Neutrophil (primary cell): ENCODE results near the gene COL1A1.

Experiments
- H3K27ac ChIP-seq: fragments of 200-600 bp; sonication (generic); 2 replicates; pipeline ENCODE4 v1.5.1; 2016; ENCODE audit warnings: mild to moderate bottlenecking, moderate library complexity
- H3K27me3 ChIP-seq: fragments of 200-600 bp; sonication (generic); 2 replicates; pipeline ENCODE4 v1.6.0; 2016; ENCODE audit warnings: mild to moderate bottlenecking
- H3K36me3 ChIP-seq: fragments of 200-600 bp; sonication (generic); 2 replicates; pipeline ENCODE4 v1.5.1; 2017
- H3K4me1 ChIP-seq, 2 experiments: fragments of 200-600 bp in 1 of 2; sonication (generic) in 1 of 2; 1 replicate in 1 of 2; 2 replicates in 1 of 2; pipeline versions ENCODE4 v1.5.1 to v1.6.1; 2013 to 2016; ENCODE audit warnings: low read depth in 1 of 2, low read length in 1 of 2, mild to moderate bottlenecking in 1 of 2, moderate library complexity in 1 of 2; ENCODE audit not compliant: control insufficient read depth in 1 of 2, insufficient read depth in 1 of 2
- H3K4me3 ChIP-seq, 2 experiments: fragments of 200-600 bp in 1 of 2; sonication (generic) in 1 of 2; 1 replicate in 1 of 2; 2 replicates in 1 of 2; pipeline ENCODE4 v1.5.1; 2013 to 2016; ENCODE audit warnings: low read depth in 1 of 2, low read length in 1 of 2, mild to moderate bottlenecking in 1 of 2, moderate library complexity in 1 of 2
- H3K9me3 ChIP-seq: fragments of 200-600 bp; sonication (generic); 2 replicates; pipeline ENCODE4 v1.5.1; 2016
- TF ChIP-seq, protein P1 (sequence below): fragments of 200-600 bp; sonication (generic); IDR thresholded peaks from 2 replicates; pipeline ENCODE4 v1.5.1; 2016; ENCODE audit warnings: antibody characterized with exemption

The COL1A1 gene

GRCh38 chr17:50153650-50154575 lies 47.5 kb downstream of the COL1A1 start:
- TF ChIP-seq, protein P1, sequence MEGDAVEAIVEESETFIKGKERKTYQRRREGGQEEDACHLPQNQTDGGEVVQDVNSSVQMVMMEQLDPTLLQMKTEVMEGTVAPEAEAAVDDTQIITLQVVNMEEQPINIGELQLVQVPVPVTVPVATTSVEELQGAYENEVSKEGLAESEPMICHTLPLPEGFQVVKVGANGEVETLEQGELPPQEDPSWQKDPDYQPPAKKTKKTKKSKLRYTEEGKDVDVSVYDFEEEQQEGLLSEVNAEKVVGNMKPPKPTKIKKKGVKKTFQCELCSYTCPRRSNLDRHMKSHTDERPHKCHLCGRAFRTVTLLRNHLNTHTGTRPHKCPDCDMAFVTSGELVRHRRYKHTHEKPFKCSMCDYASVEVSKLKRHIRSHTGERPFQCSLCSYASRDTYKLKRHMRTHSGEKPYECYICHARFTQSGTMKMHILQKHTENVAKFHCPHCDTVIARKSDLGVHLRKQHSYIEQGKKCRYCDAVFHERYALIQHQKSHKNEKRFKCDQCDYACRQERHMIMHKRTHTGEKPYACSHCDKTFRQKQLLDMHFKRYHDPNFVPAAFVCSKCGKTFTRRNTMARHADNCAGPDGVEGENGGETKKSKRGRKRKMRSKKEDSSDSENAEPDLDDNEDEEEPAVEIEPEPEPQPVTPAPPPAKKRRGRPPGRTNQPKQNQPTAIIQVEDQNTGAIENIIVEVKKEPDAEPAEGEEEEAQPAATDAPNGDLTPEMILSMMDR, result no peak
- Histone ChIP-seq H3K27ac (peak overlapping the region; percentile 99), H3K9me3 (no peaks in the 10 kb centered on the region), H3K4me3 (no peak overlapping the region), H3K27me3 (no peaks in the 10 kb centered on the region), H3K36me3 (no peaks in the 10 kb centered on the region), H3K4me1 (peaks cover 14 to 22% of the 10 kb centered on the region in 2 experiments)

GRCh38 chr17:50152736-50153135 lies 48.7 kb downstream of the COL1A1 start:
- Histone ChIP-seq H3K27me3 (no peaks in the 10 kb centered on the region), H3K9me3 (no peaks in the 10 kb centered on the region), H3K4me1 (peaks cover 21 to 32% of the 10 kb centered on the region in 2 experiments), H3K27ac (peak overlapping the region; percentile 99), H3K36me3 (no peaks in the 10 kb centered on the region), H3K4me3 (peak overlapping the region in 1 of 2 experiments; percentile 98)
- TF ChIP-seq, protein P1, result no peak

- Histone ChIP-seq H3K9me3 (no peaks in the 10 kb centered on the region), H3K4me1 (peaks cover 28 to 39% of the 10 kb centered on the region in 2 experiments), H3K4me3 (peak overlapping the region; percentile 97 to 98), H3K27me3 (no peaks in the 10 kb centered on the region), H3K27ac (peak overlapping the region; percentile 99), H3K36me3 (no peaks in the 10 kb centered on the region)
- TF ChIP-seq, protein P1, result peak; percentile 25
Observed at GRCh38 chr17:50151937-50152547, 49.4 kb downstream of the COL1A1 start.

DNA sequence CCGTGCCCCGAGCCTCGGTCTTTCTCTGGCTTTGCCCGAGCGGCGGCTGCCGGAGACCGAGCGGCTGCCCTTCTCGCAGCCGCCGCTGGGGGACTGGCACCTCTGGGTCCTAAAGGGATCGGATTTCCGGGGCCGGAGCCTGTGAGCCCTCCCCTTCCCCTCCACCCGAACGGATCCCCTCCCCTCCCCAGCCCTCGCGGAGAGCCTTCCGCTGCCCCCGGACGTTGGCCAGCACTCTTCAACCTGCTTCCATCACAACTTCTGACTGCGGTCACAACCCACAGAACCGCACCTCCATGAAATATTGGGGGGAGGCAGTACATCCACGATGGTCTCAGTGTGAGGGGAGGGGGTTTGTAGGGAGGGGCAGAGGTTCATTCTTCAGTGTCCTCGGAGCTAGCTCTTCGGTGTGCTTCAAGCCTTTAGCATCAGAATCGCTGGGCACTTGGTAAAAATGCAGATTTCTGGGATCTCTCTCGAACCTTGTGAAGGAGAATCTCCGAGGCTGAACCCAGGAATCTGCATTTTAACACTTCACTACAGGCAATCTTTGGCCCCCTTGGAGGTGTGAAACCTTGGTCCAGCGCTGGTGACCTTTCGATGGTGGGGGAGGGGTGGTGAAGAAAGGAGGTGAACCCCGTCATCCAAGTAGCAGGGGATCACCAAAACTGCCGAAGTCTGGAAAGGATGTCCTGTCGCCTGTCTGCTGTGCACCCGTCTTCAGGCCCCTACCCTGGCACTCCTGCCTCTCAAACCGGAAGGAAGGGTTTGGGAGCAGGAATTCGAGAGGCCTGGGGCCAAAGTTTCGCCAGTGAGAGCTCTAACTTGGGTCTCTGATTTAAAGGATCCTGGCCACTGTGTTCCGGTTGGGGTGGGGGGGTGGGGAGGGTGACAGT lies 50.1 kb downstream of the COL1A1 start:
- Histone ChIP-seq H3K4me3 (peak overlapping the region; percentile 97 to 98), H3K27me3 (no peaks in the 10 kb centered on the region), H3K9me3 (no peaks in the 10 kb centered on the region), H3K27ac (peak overlapping the region; percentile 99), H3K4me1 (peaks cover 35 to 46% of the 10 kb centered on the region in 2 experiments), H3K36me3 (peaks cover 5% of the 10 kb centered on the region)
- TF ChIP-seq, protein P1, result peak; percentile 99
